ENCODE data around the gene CCDC32. TPM values are rescaled to one million over a fixed set of nuclear protein-coding genes. Genes with fewer than 3 reads are reported as not detected.

The CCDC32 gene
- total RNA-seq, 1 experiment from 2014 or later: 8.9 TPM

GRCh38 chr15:40548610-40549009 is 16.2 kb downstream of the CCDC32 start:
- TF ChIP-seq, protein P1, sequence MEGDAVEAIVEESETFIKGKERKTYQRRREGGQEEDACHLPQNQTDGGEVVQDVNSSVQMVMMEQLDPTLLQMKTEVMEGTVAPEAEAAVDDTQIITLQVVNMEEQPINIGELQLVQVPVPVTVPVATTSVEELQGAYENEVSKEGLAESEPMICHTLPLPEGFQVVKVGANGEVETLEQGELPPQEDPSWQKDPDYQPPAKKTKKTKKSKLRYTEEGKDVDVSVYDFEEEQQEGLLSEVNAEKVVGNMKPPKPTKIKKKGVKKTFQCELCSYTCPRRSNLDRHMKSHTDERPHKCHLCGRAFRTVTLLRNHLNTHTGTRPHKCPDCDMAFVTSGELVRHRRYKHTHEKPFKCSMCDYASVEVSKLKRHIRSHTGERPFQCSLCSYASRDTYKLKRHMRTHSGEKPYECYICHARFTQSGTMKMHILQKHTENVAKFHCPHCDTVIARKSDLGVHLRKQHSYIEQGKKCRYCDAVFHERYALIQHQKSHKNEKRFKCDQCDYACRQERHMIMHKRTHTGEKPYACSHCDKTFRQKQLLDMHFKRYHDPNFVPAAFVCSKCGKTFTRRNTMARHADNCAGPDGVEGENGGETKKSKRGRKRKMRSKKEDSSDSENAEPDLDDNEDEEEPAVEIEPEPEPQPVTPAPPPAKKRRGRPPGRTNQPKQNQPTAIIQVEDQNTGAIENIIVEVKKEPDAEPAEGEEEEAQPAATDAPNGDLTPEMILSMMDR (conservative IDR thresholded peaks at IDR 0.05): no peak

More at GRCh38 chr15:40548610-40549009, 16.2 kb downstream of the CCDC32 start:
- Mint-ChIP-seq H3K4me3 (no peak overlapping the region), H3K27ac (no peak overlapping the region), H3K9me3 (no peaks in the 10 kb centered on the region), H3K27me3 (ENCODE audit: low read depth) (no peaks in the 10 kb centered on the region), H3K36me3 (ENCODE audit: insufficient read depth in 1 of 3, low read depth in 3 of 3) (peaks cover 0 to 5% (median 4%) of the 10 kb centered on the region in 3 experiments; a peak in 3 of 7 replicates), H3K4me1 (peaks cover 10 to 12% of the 10 kb centered on the region in 2 experiments)
- H3K79me1 ChIP-seq (ENCODE audit: insufficient read depth, low read depth, low read length, poor library complexity, severe bottlenecking): no peaks in the 10 kb centered on the region
- WGBS (ENCODE audit: extremely low coverage, insufficient read length, low lambda C conversion rate): no CpG with 5 or more reads among the region's 2 CpGs
- no peak overlapping the region for H3K9ac ChIP-seq (ENCODE audit: extremely low read depth, insufficient read length, low read length)
- H2BK5ac ChIP-seq (ENCODE audit: insufficient read length, low read length): no peak overlapping the region
- no peaks in the 10 kb centered on the region for H4K20me1 ChIP-seq (ENCODE audit: control insufficient read depth, insufficient read depth, insufficient read length)
- no peak overlapping the region for H4K8ac ChIP-seq (replicated peaks; ENCODE audit: insufficient read length, low read depth, low read length)
- no peaks in the 10 kb centered on the region for H3K9me3 ChIP-seq (ENCODE audit: control insufficient read depth, low read depth, low read length)
- H3K4me1 ChIP-seq (ENCODE audit: insufficient read depth, low read length): peaks cover 2% of the 10 kb centered on the region; the same call in 1 of the 2 replicates
- no peak overlapping the region for H3K56ac ChIP-seq (ENCODE audit: insufficient read length, low read depth, low read length)
- H3K27ac ChIP-seq (ENCODE audit: insufficient read length, low read depth, low read length): no peak overlapping the region
- no peak overlapping the region for H3K23ac ChIP-seq (ENCODE audit: insufficient read length, low read depth, low read length)
- H3K4ac ChIP-seq (ENCODE audit: low read depth, low read length): no peak overlapping the region
- DNase-seq: no peak
- no peak overlapping the region for H2AFZ ChIP-seq (ENCODE audit: low read length)
- no peaks in the 10 kb centered on the region for H3K79me2 ChIP-seq (ENCODE audit: insufficient read depth, low read length)
- no peak overlapping the region for H2BK120ac ChIP-seq (ENCODE audit: low read depth, low read length, poor library complexity, severe bottlenecking)
- H2BK15ac ChIP-seq (ENCODE audit: low read depth, low read length): no peak overlapping the region
- no peak overlapping the region for H3T11ph ChIP-seq (ENCODE audit: low read length)
- H4K5ac ChIP-seq (ENCODE audit: insufficient read length, low read depth, low read length): no peak overlapping the region
- H2BK20ac ChIP-seq (ENCODE audit: low read depth, low read length, poor library complexity, severe bottlenecking): no peak overlapping the region
- no peak overlapping the region for H4K91ac ChIP-seq (ENCODE audit: insufficient read length, low read depth, low read length)
- H3K27me3 ChIP-seq (ENCODE audit: insufficient read depth, low read length): no peaks in the 10 kb centered on the region
- H2BK12ac ChIP-seq (ENCODE audit: insufficient read length, low read depth, low read length): no peak overlapping the region
- no peak overlapping the region for H2AK5ac ChIP-seq (ENCODE audit: insufficient read length, low read length)
- H3K14ac ChIP-seq (ENCODE audit: insufficient read depth, low read length): no peak overlapping the region
- no peak overlapping the region for H3K4me2 ChIP-seq (ENCODE audit: insufficient read depth, insufficient read length, low read length)
- no peaks in the 10 kb centered on the region for H3K23me2 ChIP-seq (ENCODE audit: insufficient read length, low read depth, low read length, poor library complexity, severe bottlenecking)
- no peak overlapping the region for H3K18ac ChIP-seq (ENCODE audit: insufficient read length, low read depth, low read length)

Measured in H9 (cell line).